PFSK-1 (cell line): ENCODE results near the gene PNPLA8.

Source experiments
- FOXP2 ChIP-seq: optimal IDR thresholded peaks from 2 replicates; pipeline ENCODE3; 2011; ENCODE audit warnings: borderline replicate concordance, control low read depth, inconsistent platforms; ENCODE audit not compliant: insufficient read depth; ENCODE audit errors: extremely low read length, extremely low read depth
- POLR2AphosphoS5 ChIP-seq: IDR thresholded peaks from 2 replicates; pipeline ENCODE4 v1.6.1; 2012; ENCODE audit warnings: low read depth, mild to moderate bottlenecking, control low read depth, low read length, moderate library complexity
- SIN3A ChIP-seq: IDR thresholded peaks from 2 replicates; pipeline ENCODE4 v1.6.1; 2012; ENCODE audit warnings: mild to moderate bottlenecking, low read length, moderate library complexity, borderline replicate concordance; ENCODE audit not compliant: insufficient read depth
- TF ChIP-seq, protein P1 (sequence below), 2 experiments: IDR thresholded peaks; 2 replicates each; pipeline versions ENCODE4 v1.6.1 to v1.8.0; 2011 to 2012; ENCODE audit warnings: low read depth in 2 of 2, low read length in 2 of 2, control low read depth in 1 of 2, inconsistent platforms in 1 of 2, mild to moderate bottlenecking in 1 of 2, moderate library complexity in 1 of 2; ENCODE audit not compliant: insufficient read depth in 1 of 2

DNA sequence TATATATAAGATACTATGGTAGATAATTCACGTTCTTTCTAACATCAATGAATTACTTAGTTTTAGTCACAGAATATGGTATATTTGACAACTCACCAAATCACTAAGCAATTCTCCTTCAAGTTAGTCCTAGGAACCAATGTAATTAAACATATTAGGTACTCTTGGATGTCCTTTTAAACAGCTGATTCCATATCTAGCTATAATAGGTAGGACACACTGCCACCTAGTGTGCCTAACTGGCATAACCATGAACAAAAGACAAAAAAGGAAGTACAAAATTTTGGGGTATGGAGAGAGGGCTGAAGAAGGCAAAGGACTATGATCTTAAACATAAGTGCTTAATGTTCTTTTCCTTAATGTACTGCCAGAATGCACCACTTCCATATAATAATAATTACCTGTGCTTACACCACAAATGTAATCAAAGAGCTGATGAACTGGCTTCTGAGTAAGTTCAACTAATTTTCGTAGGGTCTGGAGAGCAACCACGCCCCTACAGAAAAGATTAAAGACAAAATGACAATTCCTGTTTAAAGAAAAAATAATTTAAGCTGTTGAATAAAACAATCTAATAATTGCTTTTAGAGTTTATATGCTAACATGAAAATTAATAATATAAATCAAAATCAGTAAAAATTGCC is 28.7 kb downstream of the PNPLA8 start:
- TF ChIP-seq SIN3A = no peak
- TF ChIP-seq POLR2AphosphoS5 = no peak
- TF ChIP-seq FOXP2 = no peak
- TF ChIP-seq, protein P1, sequence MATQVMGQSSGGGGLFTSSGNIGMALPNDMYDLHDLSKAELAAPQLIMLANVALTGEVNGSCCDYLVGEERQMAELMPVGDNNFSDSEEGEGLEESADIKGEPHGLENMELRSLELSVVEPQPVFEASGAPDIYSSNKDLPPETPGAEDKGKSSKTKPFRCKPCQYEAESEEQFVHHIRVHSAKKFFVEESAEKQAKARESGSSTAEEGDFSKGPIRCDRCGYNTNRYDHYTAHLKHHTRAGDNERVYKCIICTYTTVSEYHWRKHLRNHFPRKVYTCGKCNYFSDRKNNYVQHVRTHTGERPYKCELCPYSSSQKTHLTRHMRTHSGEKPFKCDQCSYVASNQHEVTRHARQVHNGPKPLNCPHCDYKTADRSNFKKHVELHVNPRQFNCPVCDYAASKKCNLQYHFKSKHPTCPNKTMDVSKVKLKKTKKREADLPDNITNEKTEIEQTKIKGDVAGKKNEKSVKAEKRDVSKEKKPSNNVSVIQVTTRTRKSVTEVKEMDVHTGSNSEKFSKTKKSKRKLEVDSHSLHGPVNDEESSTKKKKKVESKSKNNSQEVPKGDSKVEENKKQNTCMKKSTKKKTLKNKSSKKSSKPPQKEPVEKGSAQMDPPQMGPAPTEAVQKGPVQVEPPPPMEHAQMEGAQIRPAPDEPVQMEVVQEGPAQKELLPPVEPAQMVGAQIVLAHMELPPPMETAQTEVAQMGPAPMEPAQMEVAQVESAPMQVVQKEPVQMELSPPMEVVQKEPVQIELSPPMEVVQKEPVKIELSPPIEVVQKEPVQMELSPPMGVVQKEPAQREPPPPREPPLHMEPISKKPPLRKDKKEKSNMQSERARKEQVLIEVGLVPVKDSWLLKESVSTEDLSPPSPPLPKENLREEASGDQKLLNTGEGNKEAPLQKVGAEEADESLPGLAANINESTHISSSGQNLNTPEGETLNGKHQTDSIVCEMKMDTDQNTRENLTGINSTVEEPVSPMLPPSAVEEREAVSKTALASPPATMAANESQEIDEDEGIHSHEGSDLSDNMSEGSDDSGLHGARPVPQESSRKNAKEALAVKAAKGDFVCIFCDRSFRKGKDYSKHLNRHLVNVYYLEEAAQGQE (IDR thresholded peaks at IDR 0.05; ENCODE audit: insufficient read depth in 1 of 2, low read depth in 2 of 2, low read length in 2 of 2) = no peak
